Vagina (tissue), 2 donors: Measurements from ENCODE around the gene PCCB.

Source experiments
- POLR2A ChIP-seq, 2 donors: fragments of 450-650 bp; IDR thresholded peaks; one replicate each; pipeline ENCODE4 v1.6.1; 2017; ENCODE audit warnings: antibody characterized with exemption in 2 of 2, mild to moderate bottlenecking in 2 of 2, moderate library complexity in 2 of 2
- POLR2AphosphoS5 ChIP-seq, 2 donors: sonication (generic); formaldehyde crosslinking; IDR thresholded peaks; one replicate each; pipeline ENCODE4 v1.9.0; 2017; ENCODE audit warnings: antibody characterized with exemption in 2 of 2, mild to moderate bottlenecking in 2 of 2, low read depth in 1 of 2; ENCODE audit not compliant: insufficient read depth in 1 of 2
- TF ChIP-seq, protein P1 (sequence below), 3 experiments: fragments of 450-650 bp in 2 of 3; fragments of 200-600 bp in 1 of 3; sonication (generic) in 1 of 3; IDR thresholded peaks; one replicate each; pipeline ENCODE4 v1.5.1; 2017 to 2019; ENCODE audit warnings: antibody characterized with exemption in 3 of 3, mild to moderate bottlenecking in 2 of 3, moderate library complexity in 2 of 3

DNA sequence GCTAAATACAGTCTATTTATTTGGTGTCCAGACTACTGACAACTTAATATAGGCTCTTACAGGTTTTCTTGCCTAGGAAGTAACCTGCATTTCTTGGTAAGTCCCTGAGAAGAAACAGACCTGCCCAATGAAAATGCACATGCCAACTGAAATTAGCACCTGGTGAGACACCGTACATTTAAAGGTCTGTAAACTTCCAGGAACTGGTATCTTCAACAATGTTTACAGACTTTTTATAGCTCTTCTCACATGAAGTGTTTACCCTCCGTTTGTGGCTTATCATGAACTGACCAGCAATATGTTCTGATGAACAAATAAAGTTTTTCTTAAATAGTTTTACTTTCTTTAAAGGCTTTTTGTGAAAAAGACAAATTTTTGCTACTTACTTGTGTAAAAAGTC is 93.3 kb downstream of the PCCB start:
- no peak for TF ChIP-seq POLR2AphosphoS5 (IDR thresholded peaks at IDR 0.05; ENCODE audit: insufficient read depth in 1 of 2, low read depth in 1 of 2)
- TF ChIP-seq, protein P1, sequence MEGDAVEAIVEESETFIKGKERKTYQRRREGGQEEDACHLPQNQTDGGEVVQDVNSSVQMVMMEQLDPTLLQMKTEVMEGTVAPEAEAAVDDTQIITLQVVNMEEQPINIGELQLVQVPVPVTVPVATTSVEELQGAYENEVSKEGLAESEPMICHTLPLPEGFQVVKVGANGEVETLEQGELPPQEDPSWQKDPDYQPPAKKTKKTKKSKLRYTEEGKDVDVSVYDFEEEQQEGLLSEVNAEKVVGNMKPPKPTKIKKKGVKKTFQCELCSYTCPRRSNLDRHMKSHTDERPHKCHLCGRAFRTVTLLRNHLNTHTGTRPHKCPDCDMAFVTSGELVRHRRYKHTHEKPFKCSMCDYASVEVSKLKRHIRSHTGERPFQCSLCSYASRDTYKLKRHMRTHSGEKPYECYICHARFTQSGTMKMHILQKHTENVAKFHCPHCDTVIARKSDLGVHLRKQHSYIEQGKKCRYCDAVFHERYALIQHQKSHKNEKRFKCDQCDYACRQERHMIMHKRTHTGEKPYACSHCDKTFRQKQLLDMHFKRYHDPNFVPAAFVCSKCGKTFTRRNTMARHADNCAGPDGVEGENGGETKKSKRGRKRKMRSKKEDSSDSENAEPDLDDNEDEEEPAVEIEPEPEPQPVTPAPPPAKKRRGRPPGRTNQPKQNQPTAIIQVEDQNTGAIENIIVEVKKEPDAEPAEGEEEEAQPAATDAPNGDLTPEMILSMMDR (IDR thresholded peaks at IDR 0.05), result no peak
- TF ChIP-seq POLR2A (IDR thresholded peaks at IDR 0.05), result no peak
